Tibial nerve (tissue), 4 donors: ENCODE data around the gene SLC35F3. TPM values are rescaled to one million over a fixed set of nuclear protein-coding genes. Genes with fewer than 3 reads are reported as not detected.

Experiments used
- DNase-seq, 2 donors: peaks; one replicate each; pipeline ENCODE4 v3.0.0-alpha.2; 2019; ENCODE audit warnings: low spot score in 2 of 2
- H3K27ac ChIP-seq, 4 donors: fragments of 200-600 bp; sonication (generic) in 3 of 4; one replicate each; pipeline ENCODE4 v1.5.1; 2017 to 2019; ENCODE audit warnings: mild to moderate bottlenecking in 1 of 4
- H3K27me3 ChIP-seq, 2 donors: fragments of 200-600 bp; sonication (generic) in 1 of 2; one replicate each; pipeline versions ENCODE4 v1.5.1 to v1.6.0; 2017 to 2019
- H3K36me3 ChIP-seq, 3 donors: fragments of 200-600 bp; sonication (generic); one replicate each; pipeline ENCODE4 v1.5.1; 2018 to 2019
- H3K4me1 ChIP-seq, 4 donors: fragments of 200-600 bp; sonication (generic) in 3 of 4; one replicate each; pipeline ENCODE4 v1.5.1; 2017 to 2019
- H3K4me3 ChIP-seq, 4 donors: fragments of 200-600 bp; sonication (generic) in 3 of 4; one replicate each; pipeline ENCODE4 v1.5.1; 2017 to 2019; ENCODE audit warnings: mild to moderate bottlenecking in 1 of 4, moderate library complexity in 1 of 4
- H3K9me3 ChIP-seq, 4 donors: fragments of 200-600 bp; sonication (generic) in 3 of 4; one replicate each; pipeline ENCODE4 v1.5.1; 2017 to 2019
- CTCF ChIP-seq, 5 experiments: fragments of 200-600 bp in 3 of 5; fragments of 450-650 bp in 2 of 5; sonication (generic) in 3 of 5; IDR thresholded peaks; one replicate each; pipeline ENCODE4 v1.5.1; 2016 to 2019; ENCODE audit warnings: antibody characterized with exemption in 5 of 5, mild to moderate bottlenecking in 3 of 5, moderate library complexity in 2 of 5
- EP300 ChIP-seq, 2 donors: sonication (generic); formaldehyde crosslinking; IDR thresholded peaks; one replicate each; pipeline ENCODE4 v1.6.1; 2017; ENCODE audit warnings: antibody characterized with exemption in 2 of 2, mild to moderate bottlenecking in 1 of 2
- POLR2A ChIP-seq, 2 donors: fragments of 450-650 bp; IDR thresholded peaks; one replicate each; pipeline ENCODE4 v1.6.1; 2017; ENCODE audit warnings: antibody characterized with exemption in 2 of 2, mild to moderate bottlenecking in 2 of 2, moderate library complexity in 2 of 2
- WGBS, 2 donors: methylation state at CpG; one replicate each; pipeline ENCODE4 v1.1.5; 2018; 5-methylcytosine and 5-hydroxymethylcytosine counted together
- total RNA-seq, 4 donors: library from RNA; depleted of rRNA; stranded (reverse); fragments of >200 nt; gene quantifications; one replicate each; pipeline ENCODE4 v1.1.0, GENCODE V29; 2016

SLC35F3 gene
- total RNA-seq, 4 donors from 2014 or later = 0.90 TPM; not detected in 3

- 43 to 55% methylated on average over 8 of the region's 8 CpGs for WGBS, 2 donors
Measured at GRCh38 chr1:234320549-234320948, 416.1 kb downstream of the SLC35F3 start.

GRCh38 chr1:234321231-234321630 is 416.8 kb downstream of the SLC35F3 start:
- Histone ChIP-seq H3K36me3 (no peaks in the 10 kb centered on the region), H3K4me1 (peaks cover 0 to 2% (median 0%) of the 10 kb centered on the region in 4 donors), H3K9me3 (no peaks in the 10 kb centered on the region), H3K27me3 (peaks cover 0 to 25% of the 10 kb centered on the region in 2 donors), H3K27ac (no peak overlapping the region), H3K4me3 (no peak overlapping the region)
- DNase-seq = no peak
- WGBS, 2 donors = 76 to 83% methylated on average over 6 of the region's 6 CpGs
- TF ChIP-seq POLR2A (IDR thresholded peaks at IDR 0.05) = no peak
- no peak for TF ChIP-seq EP300 (IDR thresholded peaks at IDR 0.05)
- no peak for TF ChIP-seq CTCF (IDR thresholded peaks at IDR 0.05)

More at GRCh38 chr1:234320549-234320948, 416.1 kb downstream of the SLC35F3 start:
- no peaks in the 10 kb centered on the region for H3K36me3 ChIP-seq
- no peak overlapping the region for H3K27ac ChIP-seq
- H3K9me3 ChIP-seq = no peaks in the 10 kb centered on the region
- H3K4me1 ChIP-seq = no peaks in the 10 kb centered on the region
- H3K4me3 ChIP-seq = no peak overlapping the region
- H3K27me3 ChIP-seq = peaks cover 0 to 24% of the 10 kb centered on the region in 2 donors
- DNase-seq = no peak
- TF ChIP-seq POLR2A (IDR thresholded peaks at IDR 0.05) (no peak), EP300 (IDR thresholded peaks at IDR 0.05) (no peak), CTCF (IDR thresholded peaks at IDR 0.05) (no peak)

- no peaks in the 10 kb centered on the region for H3K9me3 ChIP-seq
- no peak for TF ChIP-seq CTCF (IDR thresholded peaks at IDR 0.05)
- no peak for TF ChIP-seq POLR2A (IDR thresholded peaks at IDR 0.05)
- no peak for TF ChIP-seq EP300 (IDR thresholded peaks at IDR 0.05)
- H3K27ac ChIP-seq = no peak overlapping the region
- H3K36me3 ChIP-seq = no peaks in the 10 kb centered on the region
- no peak overlapping the region for H3K4me3 ChIP-seq
- DNase-seq = no peak
- 87 to 90% methylated on average over 3 of the region's 3 CpGs for WGBS, 2 donors
- peaks cover 0 to 25% of the 10 kb centered on the region in 2 donors for H3K27me3 ChIP-seq
- H3K4me1 ChIP-seq = peaks cover 0 to 11% (median 0%) of the 10 kb centered on the region in 4 donors
Measured at GRCh38 chr1:234322097-234322496, 417.6 kb downstream of the SLC35F3 start.

GRCh38 chr1:234322979-234323378 is 418.5 kb downstream of the SLC35F3 start:
- TF ChIP-seq CTCF (IDR thresholded peaks at IDR 0.05) (peak in 2 of 5 experiments; percentile 5 to 18), EP300 (IDR thresholded peaks at IDR 0.05) (no peak)
- 35 to 39% methylated on average over 12 to 13 of the region's 13 CpGs for WGBS, 2 donors
- H3K27ac ChIP-seq = no peak overlapping the region
- H3K4me1 ChIP-seq = peaks cover 0 to 11% (median 0%) of the 10 kb centered on the region in 4 donors
- DNase-seq = no peak
- no peak overlapping the region for H3K4me3 ChIP-seq
- no peaks in the 10 kb centered on the region for H3K9me3 ChIP-seq
- H3K36me3 ChIP-seq = no peaks in the 10 kb centered on the region
- H3K27me3 ChIP-seq = peaks cover 0 to 25% of the 10 kb centered on the region in 2 donors

- Histone ChIP-seq H3K36me3 (no peaks in the 10 kb centered on the region), H3K9me3 (no peaks in the 10 kb centered on the region), H3K27ac (no peak overlapping the region), H3K27me3 (peaks cover 0 to 25% of the 10 kb centered on the region in 2 donors), H3K4me1 (peaks cover 0 to 11% (median 0%) of the 10 kb centered on the region in 4 donors), H3K4me3 (no peak overlapping the region)
- DNase-seq = no peak
- WGBS, 2 donors = 78 to 79% methylated on average over 6 of the region's 6 CpGs
- TF ChIP-seq CTCF (IDR thresholded peaks at IDR 0.05) (no peak), POLR2A (IDR thresholded peaks at IDR 0.05) (no peak), EP300 (IDR thresholded peaks at IDR 0.05) (no peak)
Measured at GRCh38 chr1:234324821-234325220, 420.3 kb downstream of the SLC35F3 start.
